GM19463 (cell line): ENCODE data around the gene EHMT2.
"Not testable (repeated sequence)": the region's sequence is repeated elsewhere in the genome, so short reads cannot be mapped to it uniquely, and the experiment has no call there.

Experiments
- ATAC-seq: cut with Tn5 transposase; IDR thresholded peaks from one replicate; pipeline ENCODE4 v1.9.1; 2021; ENCODE audit warnings: mild to moderate bottlenecking, moderate library complexity; ENCODE audit not compliant: unreplicated experiment

The EHMT2 gene

GRCh38 chr6:31842053-31842452, 55.4 kb downstream of the EHMT2 start:
- ATAC-seq: no peak

- ATAC-seq: not testable (repeated sequence)
These were observed 57.7 kb downstream of the EHMT2 start for GRCh38 chr6:31839779-31840126.

DNA sequence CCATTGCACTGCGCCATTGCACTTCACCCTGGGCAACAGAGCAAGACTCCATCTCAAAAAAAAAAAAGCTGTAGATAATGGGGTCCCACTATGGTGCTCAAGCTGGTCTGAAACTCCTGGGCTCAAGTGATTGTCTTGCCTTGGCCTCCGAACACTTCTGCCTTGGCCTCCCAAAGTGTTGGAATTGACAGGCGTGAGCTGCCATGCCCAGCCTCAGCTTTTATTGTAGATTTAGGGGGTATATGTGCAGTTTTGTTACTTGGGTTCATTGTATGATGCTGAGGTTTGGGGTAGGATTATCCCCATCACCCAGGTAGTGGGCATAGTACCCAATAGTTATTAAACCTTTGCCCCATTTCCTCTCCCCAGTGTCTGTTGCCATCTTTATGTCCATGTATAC, 58.5 kb downstream of the EHMT2 start:
- no peak for ATAC-seq

DNA sequence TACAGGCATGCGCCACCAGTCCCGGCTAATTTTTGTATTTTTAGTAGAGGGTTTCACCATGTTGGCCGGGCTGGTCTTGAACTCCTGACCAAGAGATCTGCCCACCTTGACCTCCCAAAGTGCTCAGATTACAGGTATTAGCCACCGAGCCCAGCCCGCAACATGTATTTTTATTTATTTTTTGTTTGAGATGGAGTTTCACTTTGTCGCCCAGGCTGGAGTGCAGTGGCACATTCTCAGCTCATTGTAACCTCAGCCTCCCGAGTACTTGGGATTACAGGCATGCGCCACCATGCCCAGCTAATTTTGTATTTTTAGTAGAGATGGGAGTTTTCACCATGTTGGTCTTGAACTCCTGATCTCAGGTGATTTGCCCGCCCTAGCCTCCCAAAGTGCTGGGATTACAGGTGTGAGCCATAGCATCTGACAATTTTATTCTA, 59.4 kb downstream of the EHMT2 start:
- ATAC-seq: not testable (repeated sequence)

DNA sequence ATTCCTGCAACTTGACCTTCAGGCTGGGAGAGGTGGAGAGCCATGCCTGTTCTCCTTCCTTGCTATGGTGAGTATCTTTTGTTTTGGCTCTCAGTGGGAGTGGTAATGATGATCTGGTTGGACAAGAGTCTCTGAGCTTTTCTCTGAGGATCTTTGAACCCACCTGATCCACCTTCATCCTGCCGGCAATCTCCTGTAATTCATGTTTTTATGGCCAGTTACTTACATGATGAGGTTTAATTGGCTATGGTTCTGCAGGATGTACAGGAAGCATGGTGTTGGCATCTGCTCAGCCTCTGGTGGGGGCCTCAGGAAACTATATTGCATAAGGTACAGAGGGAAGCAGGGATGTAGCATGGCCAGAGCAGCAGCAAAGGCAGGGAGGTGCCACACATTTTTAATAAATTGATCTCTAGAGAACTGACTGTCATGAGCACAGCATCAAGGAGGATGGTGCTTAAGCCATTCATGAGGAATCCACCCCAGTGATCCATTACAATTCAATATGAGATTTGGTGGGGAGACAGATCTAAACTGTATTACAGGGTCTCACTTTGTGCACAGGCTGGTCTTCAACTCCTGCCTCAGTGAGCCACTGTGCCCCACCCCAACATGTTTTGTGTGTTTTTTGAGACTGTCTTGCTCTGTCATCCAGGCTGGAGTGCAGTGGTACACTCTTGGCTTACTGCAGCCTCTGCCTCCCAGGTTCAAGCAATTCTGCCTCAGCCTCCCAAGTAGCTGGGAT, 60.0 kb downstream of the EHMT2 start:
- no peak for ATAC-seq

- no peak for ATAC-seq
These were observed 60.8 kb downstream of the EHMT2 start for GRCh38 chr6:31836474-31837368.

DNA sequence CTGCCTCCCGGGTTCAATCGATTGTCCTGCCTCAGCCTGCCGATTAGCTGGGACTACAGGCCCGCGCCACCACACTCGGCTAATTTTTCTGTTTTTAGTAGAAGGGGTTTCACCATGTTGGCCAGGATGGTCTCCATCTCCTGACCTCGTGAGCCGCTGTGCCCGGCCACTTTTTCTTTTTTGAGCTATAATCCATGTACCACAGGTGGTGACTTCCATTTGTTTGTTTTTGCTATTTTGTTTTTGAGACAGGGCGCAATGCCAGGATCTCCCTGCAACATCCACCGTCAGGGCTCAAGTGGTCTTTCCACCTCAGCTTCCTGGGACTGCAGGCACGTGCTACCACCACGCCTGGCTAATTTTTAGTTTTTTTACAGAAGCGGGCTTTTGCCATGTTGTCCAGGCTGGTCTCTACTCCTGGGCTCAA, 61.4 kb downstream of the EHMT2 start:
- no peak for ATAC-seq

- peak; percentile 65 for ATAC-seq
These were observed 62.9 kb downstream of the EHMT2 start for GRCh38 chr6:31834367-31835250.

DNA sequence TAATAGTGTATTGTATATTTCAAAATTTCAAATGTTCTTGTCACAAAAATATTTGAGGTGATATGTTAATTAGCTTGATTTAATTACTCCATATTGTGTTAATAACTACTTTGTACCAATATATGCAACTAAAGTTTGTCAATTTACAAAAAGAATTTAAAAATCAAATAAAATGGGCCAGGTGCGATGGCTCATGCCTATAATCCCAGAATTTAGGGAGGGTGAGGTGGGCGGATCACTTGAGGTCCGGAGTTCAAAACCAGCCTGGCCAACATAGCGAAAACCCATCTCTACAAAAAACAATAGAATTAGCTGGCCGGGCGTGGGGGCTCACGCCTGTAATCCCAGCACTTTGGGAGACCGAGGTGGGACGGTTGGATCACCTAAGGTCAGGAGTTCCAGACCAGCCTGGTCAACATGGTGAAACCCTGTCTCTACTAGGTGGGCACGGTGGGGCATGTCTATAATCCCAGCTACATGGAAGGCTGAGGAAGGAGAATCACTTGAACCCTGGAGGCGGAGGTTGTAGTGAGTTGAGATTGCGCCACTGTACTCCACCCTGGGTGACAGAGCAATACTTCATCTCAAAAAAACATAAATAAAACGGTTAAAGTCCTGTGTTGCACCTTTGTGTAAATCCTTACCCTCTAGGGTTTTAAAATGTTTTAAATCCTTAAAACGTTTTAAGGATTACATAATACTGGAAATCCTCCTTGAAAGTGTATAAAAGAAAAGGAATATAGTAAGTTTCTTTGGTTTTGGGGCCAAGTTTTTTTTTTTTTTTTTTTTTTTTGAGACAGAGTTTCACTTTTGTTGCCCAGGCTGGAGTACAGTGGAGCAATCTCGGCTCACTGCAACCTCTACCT, 65.9 kb downstream of the EHMT2 start:
- ATAC-seq: no peak

DNA sequence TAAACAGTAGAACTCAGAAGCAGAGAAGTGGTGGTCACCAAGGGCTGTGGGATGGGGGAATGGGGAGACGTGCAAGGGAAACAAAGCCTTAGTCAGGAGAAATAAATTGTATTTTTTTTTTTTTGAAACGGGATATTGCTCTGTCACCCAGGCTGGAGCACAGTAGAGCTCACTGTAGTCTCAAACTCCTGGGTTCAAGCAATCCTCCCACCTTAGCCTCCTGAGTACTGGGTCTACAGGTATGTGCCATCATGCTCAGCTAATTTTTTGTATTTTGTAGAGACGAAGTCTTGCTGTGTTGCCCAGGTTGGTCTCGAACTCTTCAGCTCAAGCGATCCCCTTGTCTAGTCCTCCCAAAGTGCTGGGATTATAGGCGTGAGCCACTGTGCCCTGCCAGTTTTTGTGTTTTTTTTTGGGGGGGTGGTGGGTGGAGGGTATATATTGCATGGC, 66.6 kb downstream of the EHMT2 start:
- no peak for ATAC-seq
